Peyer's patch (tissue), 4 donors: ENCODE measurements around the gene SIAH3.
"Not testable (repeated sequence)": the region's sequence is repeated elsewhere in the genome, so short reads cannot be mapped to it uniquely, and the experiment has no call there.

ENCODE experiments used
- CTCF ChIP-seq, 6 experiments: fragments of 450-650 bp in 4 of 6; fragments of 200-600 bp in 2 of 6; sonication (generic) in 1 of 6; IDR thresholded peaks; one replicate each; pipeline ENCODE4 v1.5.1; 2017 to 2019; ENCODE audit warnings: antibody characterized with exemption in 6 of 6, mild to moderate bottlenecking in 3 of 6, moderate library complexity in 1 of 6
- POLR2A ChIP-seq, 2 donors: fragments of 450-650 bp; IDR thresholded peaks; one replicate each; pipeline ENCODE4 v1.5.1; 2017; ENCODE audit warnings: antibody characterized with exemption in 2 of 2, mild to moderate bottlenecking in 2 of 2, moderate library complexity in 2 of 2

- not testable (repeated sequence) for TF ChIP-seq POLR2A, CTCF (IDR thresholded peaks at IDR 0.05)
Observed at GRCh38 chr13:45756498-45756897, 95.1 kb downstream of the SIAH3 start.
